Dermis blood vessel endothelial cell (primary cell): Measurements from ENCODE around the gene ARHGAP26. TPM values are rescaled to one million over a fixed set of nuclear protein-coding genes. Genes with fewer than 3 reads are reported as not detected.

Source experiments
- DNase-seq: peaks from one replicate; pipeline ENCODE4 v3.0.0; 2010
- total RNA-seq: library from RNA; depleted of rRNA; stranded (reverse); fragments of >200 nt; gene quantifications from 2 replicates; pipeline ENCODE4 v1.2.3, GENCODE V29; 2014

Gene ARHGAP26
- total RNA-seq, 1 donor from 2014 or later: 51.7 TPM

- peak; percentile 54 for DNase-seq
Observed at GRCh38 chr5:142748568-142749249, 21.5 kb upstream of the ARHGAP26 start.

GRCh38 chr5:142749321-142749720 is 20.9 kb upstream of the ARHGAP26 start:
- peak; percentile 86 for DNase-seq

- DNase-seq: peak; percentile 55
Observed at GRCh38 chr5:142753116-142753631, 17.0 kb upstream of the ARHGAP26 start.

- no peak for DNase-seq
Observed at GRCh38 chr5:142754031-142754430, 16.1 kb upstream of the ARHGAP26 start.

GRCh38 chr5:142756576-142756975 is 13.6 kb upstream of the ARHGAP26 start:
- DNase-seq: no peak

- DNase-seq: no peak
Observed at GRCh38 chr5:142757564-142757963, 12.6 kb upstream of the ARHGAP26 start.

- DNase-seq: no peak
Observed at GRCh38 chr5:142758062-142758795, 11.9 kb upstream of the ARHGAP26 start.

GRCh38 chr5:142758796-142759145 is 11.4 kb upstream of the ARHGAP26 start:
- DNase-seq: no peak

- no peak for DNase-seq
Observed at GRCh38 chr5:142763701-142764100, 6.5 kb upstream of the ARHGAP26 start.

- no peak for DNase-seq
Observed at GRCh38 chr5:142767178-142767577, 3.0 kb upstream of the ARHGAP26 start.

GRCh38 chr5:142767911-142768310 is 2.3 kb upstream of the ARHGAP26 start:
- DNase-seq: no peak

GRCh38 chr5:142769251-142769792 is 855 bp upstream of the ARHGAP26 start:
- no peak for DNase-seq

GRCh38 chr5:142770650-142771609 is 753 bp downstream of the ARHGAP26 start:
- peak; percentile 71 for DNase-seq

GRCh38 chr5:142771666-142772065 is 1.5 kb downstream of the ARHGAP26 start:
- no peak for DNase-seq

GRCh38 chr5:142772446-142773293 is 2.5 kb downstream of the ARHGAP26 start:
- peak; percentile 68 for DNase-seq

GRCh38 chr5:142777099-142777498 is 6.9 kb downstream of the ARHGAP26 start:
- DNase-seq: no peak

- no peak for DNase-seq
Observed at GRCh38 chr5:142777850-142778249, 7.7 kb downstream of the ARHGAP26 start.

GRCh38 chr5:142779163-142779840 is 9.1 kb downstream of the ARHGAP26 start:
- peak; percentile 54 for DNase-seq

- DNase-seq: no peak
Observed at GRCh38 chr5:142780871-142781270, 10.7 kb downstream of the ARHGAP26 start.

- no peak for DNase-seq
Observed at GRCh38 chr5:142782976-142783530, 12.9 kb downstream of the ARHGAP26 start.
